Subcutaneous adipose tissue (tissue), 4 donors: Measurements from ENCODE around the gene BCKDHB. TPM values are rescaled to one million over a fixed set of nuclear protein-coding genes. Genes with fewer than 3 reads are reported as not detected.

Experiments used
- total RNA-seq, 4 donors: library from RNA; depleted of rRNA; stranded (reverse); fragments of >200 nt; gene quantifications; one replicate each; pipeline ENCODE4 v1.1.0, GENCODE V29; 2016
- TF ChIP-seq, protein P1 (sequence below): fragments of 450-650 bp; IDR thresholded peaks from one replicate; pipeline ENCODE4 v1.5.1; 2016; ENCODE audit warnings: low read depth, mild to moderate bottlenecking, control low read depth, antibody characterized with exemption, moderate library complexity

The BCKDHB gene
- total RNA-seq, 4 donors from 2014 or later = 15.5 to 41.3 (median 24.2) TPM

DNA sequence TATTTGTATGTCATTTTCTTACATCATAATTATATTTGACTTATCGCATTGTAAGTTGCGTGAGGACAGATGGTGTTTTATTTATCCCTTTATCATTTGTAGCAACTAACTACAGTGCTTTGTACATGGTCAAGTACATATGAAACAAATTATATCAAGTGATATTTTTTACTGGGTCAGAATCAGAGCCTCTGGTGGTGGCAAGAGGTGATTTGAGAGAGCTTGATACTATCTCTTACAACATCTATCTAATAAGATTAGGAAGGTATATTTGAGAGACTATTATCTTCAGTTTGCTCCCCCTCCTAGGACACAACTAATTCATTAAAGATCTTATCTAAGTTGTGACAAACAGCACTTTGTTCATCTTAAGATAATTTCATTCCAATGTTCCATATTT is 47.7 kb downstream of the BCKDHB start:
- TF ChIP-seq, protein P1, sequence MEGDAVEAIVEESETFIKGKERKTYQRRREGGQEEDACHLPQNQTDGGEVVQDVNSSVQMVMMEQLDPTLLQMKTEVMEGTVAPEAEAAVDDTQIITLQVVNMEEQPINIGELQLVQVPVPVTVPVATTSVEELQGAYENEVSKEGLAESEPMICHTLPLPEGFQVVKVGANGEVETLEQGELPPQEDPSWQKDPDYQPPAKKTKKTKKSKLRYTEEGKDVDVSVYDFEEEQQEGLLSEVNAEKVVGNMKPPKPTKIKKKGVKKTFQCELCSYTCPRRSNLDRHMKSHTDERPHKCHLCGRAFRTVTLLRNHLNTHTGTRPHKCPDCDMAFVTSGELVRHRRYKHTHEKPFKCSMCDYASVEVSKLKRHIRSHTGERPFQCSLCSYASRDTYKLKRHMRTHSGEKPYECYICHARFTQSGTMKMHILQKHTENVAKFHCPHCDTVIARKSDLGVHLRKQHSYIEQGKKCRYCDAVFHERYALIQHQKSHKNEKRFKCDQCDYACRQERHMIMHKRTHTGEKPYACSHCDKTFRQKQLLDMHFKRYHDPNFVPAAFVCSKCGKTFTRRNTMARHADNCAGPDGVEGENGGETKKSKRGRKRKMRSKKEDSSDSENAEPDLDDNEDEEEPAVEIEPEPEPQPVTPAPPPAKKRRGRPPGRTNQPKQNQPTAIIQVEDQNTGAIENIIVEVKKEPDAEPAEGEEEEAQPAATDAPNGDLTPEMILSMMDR = no peak

- TF ChIP-seq, protein P1 = no peak
Observed at GRCh38 chr6:80156221-80156620, 49.8 kb downstream of the BCKDHB start.

- TF ChIP-seq, protein P1 = no peak
Observed at GRCh38 chr6:80158478-80158989, 52.1 kb downstream of the BCKDHB start.

- TF ChIP-seq, protein P1 = no peak
Observed at GRCh38 chr6:80161434-80161833, 55.0 kb downstream of the BCKDHB start.

GRCh38 chr6:80163754-80164187 is 57.3 kb downstream of the BCKDHB start:
- TF ChIP-seq, protein P1 = no peak

DNA sequence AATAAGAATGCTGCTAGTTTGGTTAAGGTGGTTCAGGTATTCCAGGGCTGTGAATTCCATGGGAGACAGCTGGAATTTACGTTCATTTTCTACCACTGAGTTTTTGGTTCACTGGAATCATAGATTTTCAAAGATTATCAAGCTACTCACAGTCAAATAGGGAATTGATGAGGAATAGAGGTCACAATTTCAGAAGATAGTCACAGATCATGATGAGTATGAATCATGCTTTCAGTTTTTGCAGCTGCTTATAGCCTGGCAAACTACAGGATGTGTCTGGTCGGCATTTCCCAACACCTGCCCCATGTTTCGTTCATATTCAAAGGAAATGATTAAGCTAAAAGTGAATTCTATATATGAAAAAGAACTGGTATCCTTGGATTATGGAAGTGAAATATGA is 58.7 kb downstream of the BCKDHB start:
- TF ChIP-seq, protein P1 = no peak

- TF ChIP-seq, protein P1 = no peak
Observed at GRCh38 chr6:80165819-80166218, 59.3 kb downstream of the BCKDHB start.
